Esophagus (tissue), 2 donors: ENCODE measurements around the gene ALDH2. TPM values are rescaled to one million over a fixed set of nuclear protein-coding genes. Genes with fewer than 3 reads are reported as not detected.

ENCODE experiments used
- H3K27ac ChIP-seq, 2 donors: one replicate each; pipeline ENCODE4 v1.5.1; 2013; ENCODE audit warnings: low read depth in 2 of 2, mild to moderate bottlenecking in 2 of 2, inconsistent platforms in 1 of 2, low read length in 1 of 2, moderate library complexity in 1 of 2
- H3K27me3 ChIP-seq, 2 donors: one replicate each; pipeline ENCODE4 v1.6.1; 2013; ENCODE audit warnings: low read length in 2 of 2, control low read depth in 1 of 2, mild to moderate bottlenecking in 1 of 2; ENCODE audit not compliant: insufficient read depth in 2 of 2, control insufficient read depth in 1 of 2
- H3K36me3 ChIP-seq, 2 donors: one replicate each; pipeline ENCODE4 v1.6.1; 2013; ENCODE audit warnings: low read length in 1 of 2; ENCODE audit not compliant: control insufficient read depth in 2 of 2, insufficient read depth in 2 of 2
- H3K4me1 ChIP-seq, 2 donors: one replicate each; pipeline ENCODE4 v1.6.1; 2013; ENCODE audit warnings: low read length in 1 of 2; ENCODE audit not compliant: control insufficient read depth in 2 of 2, insufficient read depth in 2 of 2
- H3K4me3 ChIP-seq, 2 donors: one replicate each; pipeline ENCODE4 v1.5.1; 2013; ENCODE audit warnings: low read length in 2 of 2, mild to moderate bottlenecking in 2 of 2, low read depth in 1 of 2, moderate library complexity in 1 of 2
- H3K9me3 ChIP-seq, 2 donors: one replicate each; pipeline ENCODE4 v1.6.1; 2013; ENCODE audit warnings: mild to moderate bottlenecking in 2 of 2, low read depth in 1 of 2, low read length in 1 of 2, moderate library complexity in 1 of 2; ENCODE audit not compliant: control insufficient read depth in 2 of 2, insufficient read depth in 1 of 2
- WGBS, 2 donors: extraction: QIAGEN DNeasy Blood & Tissue Kit; methylation state at CpG; one replicate each; pipeline ENCODE4 v1.1.7; 2013; 5-methylcytosine and 5-hydroxymethylcytosine counted together
- polyA plus RNA-seq, 2 donors: library from polyadenylated mRNA; stranded (reverse); fragments of 200-250 nt; gene quantifications; one replicate each; pipeline ENCODE4 v1.2.3, GENCODE V29; 2013
- donor health status: healthy with polysubstance abuse.
- donor health status: Bipolar disorder and iron deficiency.

The ALDH2 gene
- polyA plus RNA-seq, 2 donors: 83.9 to 148 TPM

DNA sequence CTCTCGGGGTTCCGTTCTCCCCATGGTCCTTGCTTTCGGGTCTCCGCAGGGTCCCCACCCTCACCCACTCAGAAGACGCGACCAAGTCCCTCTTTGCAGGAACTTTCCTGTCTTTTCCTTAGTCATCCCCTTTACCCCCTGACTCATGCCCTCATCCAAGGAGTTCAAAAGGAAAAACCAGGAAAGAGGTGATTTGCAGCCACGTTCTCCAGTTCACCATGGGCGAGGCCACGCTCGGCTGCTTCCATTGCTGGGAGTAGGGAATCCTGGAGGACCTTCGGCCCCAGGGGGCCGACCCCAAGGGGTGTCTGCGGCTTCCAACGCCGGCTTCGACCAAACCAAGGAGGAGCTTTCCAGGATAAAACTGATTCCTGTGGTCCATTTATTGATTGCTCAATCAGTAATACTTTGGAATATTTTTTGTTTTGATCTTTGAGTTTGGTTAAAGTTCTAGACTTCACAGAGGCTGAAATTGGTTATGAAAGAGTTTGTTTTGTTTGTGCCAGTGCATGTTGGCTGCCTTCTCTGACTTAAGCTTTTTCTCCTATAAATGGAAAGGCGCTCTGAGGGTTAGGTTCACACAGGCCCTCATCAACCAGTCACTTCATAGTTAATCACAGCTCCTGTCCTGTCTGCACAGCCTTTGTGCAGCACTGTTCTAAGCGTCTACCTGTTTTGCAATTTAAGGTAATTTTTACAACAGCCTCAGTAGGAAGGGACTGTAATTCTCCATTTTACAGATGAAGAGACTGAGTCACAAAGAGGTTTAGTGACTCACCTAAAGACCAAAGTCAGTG is 827 bp downstream of the ALDH2 start:
- no peaks in the 10 kb centered on the region for H3K36me3 ChIP-seq
- H3K4me3 ChIP-seq: peak overlapping the region; percentile 57 to 72
- H3K27me3 ChIP-seq: no peaks in the 10 kb centered on the region
- peaks cover 5 to 16% of the 10 kb centered on the region in 2 donors for H3K4me1 ChIP-seq
- no peaks in the 10 kb centered on the region for H3K9me3 ChIP-seq
- WGBS, 2 donors: 12 to 19% methylated on average over 18 of the region's 18 CpGs
- H3K27ac ChIP-seq: peak overlapping the region; percentile 75 to 79

GRCh38 chr12:111768159-111768895 is 1.6 kb downstream of the ALDH2 start:
- Histone ChIP-seq H3K9me3 (no peaks in the 10 kb centered on the region), H3K4me1 (peaks cover 5 to 21% of the 10 kb centered on the region in 2 donors), H3K27me3 (no peaks in the 10 kb centered on the region), H3K4me3 (peak overlapping the region; percentile 33 to 57), H3K36me3 (no peaks in the 10 kb centered on the region), H3K27ac (peak overlapping the region; percentile 23 to 70)
- WGBS, 2 donors: 60 to 68% methylated on average over 9 of the region's 9 CpGs

GRCh38 chr12:111769599-111769998 is 2.9 kb downstream of the ALDH2 start:
- Histone ChIP-seq H3K4me1 (peaks cover 5 to 26% of the 10 kb centered on the region in 2 donors), H3K27me3 (no peaks in the 10 kb centered on the region), H3K36me3 (no peaks in the 10 kb centered on the region), H3K9me3 (no peaks in the 10 kb centered on the region), H3K27ac (no peak overlapping the region), H3K4me3 (no peak overlapping the region)
- WGBS, 2 donors: 65 to 73% methylated on average over 8 of the region's 8 CpGs

DNA sequence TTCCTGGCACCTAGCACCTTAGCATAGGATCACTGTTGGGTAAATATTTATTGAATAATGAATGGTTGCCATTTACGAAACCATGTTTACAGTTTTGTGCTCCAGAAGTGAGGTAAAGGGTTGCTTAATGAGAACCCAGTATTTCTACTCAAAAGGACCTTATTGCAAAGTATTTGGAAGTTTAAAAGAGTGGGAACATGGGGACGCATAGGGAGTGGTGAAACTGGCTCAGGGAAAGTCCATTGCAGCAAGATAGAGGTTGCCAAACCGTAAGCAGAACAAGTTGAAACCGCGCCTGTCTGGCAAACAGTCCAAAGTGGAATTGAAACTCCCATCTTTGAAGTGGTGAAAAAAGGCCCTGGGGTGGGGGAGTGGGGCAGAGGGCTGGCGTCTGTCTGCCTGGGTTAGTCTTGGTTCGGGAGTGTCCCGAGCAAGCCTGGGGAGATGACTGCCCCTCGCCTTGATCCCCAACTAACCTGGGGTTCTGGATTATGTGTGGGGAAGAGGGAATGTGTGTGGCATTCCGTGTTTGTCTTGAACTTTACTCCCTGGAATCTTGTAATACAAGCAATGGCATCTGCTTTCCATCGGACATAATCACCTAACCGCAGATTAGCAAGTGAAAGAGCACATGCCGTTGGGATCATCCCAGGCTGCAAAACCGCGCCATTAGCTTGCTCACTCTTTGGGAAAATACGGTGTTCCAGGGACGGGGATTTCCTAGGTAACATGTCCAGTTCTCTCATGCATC is 7.2 kb downstream of the ALDH2 start:
- H3K27ac ChIP-seq: peak overlapping the region; percentile 91 to 95
- peaks cover 15 to 35% of the 10 kb centered on the region in 2 donors for H3K4me1 ChIP-seq
- H3K4me3 ChIP-seq: no peak overlapping the region
- peaks cover 0 to 5% of the 10 kb centered on the region in 2 donors for H3K36me3 ChIP-seq
- WGBS, 2 donors: 25 to 31% methylated on average over 17 of the region's 17 CpGs
- no peaks in the 10 kb centered on the region for H3K9me3 ChIP-seq
- H3K27me3 ChIP-seq: no peaks in the 10 kb centered on the region

GRCh38 chr12:111775205-111776193 is 8.8 kb downstream of the ALDH2 start:
- Histone ChIP-seq H3K27ac (peak overlapping the region; percentile 91 to 95), H3K4me3 (no peak overlapping the region), H3K9me3 (no peaks in the 10 kb centered on the region), H3K36me3 (peaks cover 0 to 5% of the 10 kb centered on the region in 2 donors), H3K27me3 (no peaks in the 10 kb centered on the region), H3K4me1 (peaks cover 14 to 31% of the 10 kb centered on the region in 2 donors)
- WGBS, 2 donors: 12 to 19% methylated on average over 15 of the region's 15 CpGs

DNA sequence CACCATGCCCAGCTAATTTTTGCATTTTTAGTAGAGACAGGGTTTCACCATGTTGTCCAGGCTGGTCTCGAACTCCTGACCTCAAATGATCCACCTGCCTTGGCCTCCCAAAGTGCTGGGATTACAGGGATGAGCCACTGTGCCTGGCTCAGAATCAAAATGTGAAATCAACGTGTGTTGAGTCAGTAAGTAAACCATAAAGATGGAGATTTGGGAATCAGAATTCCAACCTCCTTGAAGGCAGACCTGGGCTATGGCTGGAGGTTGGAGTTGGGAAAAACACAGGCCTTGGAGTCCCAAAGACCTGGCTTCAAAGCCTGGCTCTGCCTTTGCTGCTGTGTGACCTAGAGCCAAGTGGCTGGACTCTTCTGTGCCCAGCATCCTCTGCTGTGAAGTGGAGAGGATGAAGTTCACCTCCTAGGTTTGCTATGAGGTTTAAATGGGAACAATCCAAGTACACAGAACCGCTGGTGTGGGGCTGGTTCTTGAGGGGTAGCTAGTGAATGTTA is 10.2 kb downstream of the ALDH2 start:
- Histone ChIP-seq H3K27ac (peak overlapping the region; percentile 36 to 65), H3K36me3 (peaks cover 0 to 8% of the 10 kb centered on the region in 2 donors), H3K27me3 (no peaks in the 10 kb centered on the region), H3K4me1 (peaks cover 12 to 31% of the 10 kb centered on the region in 2 donors), H3K9me3 (no peaks in the 10 kb centered on the region), H3K4me3 (no peak overlapping the region)
- 54% methylated on average over 3 of the region's 3 CpGs for WGBS, 2 donors

GRCh38 chr12:111777345-111778045 is 10.8 kb downstream of the ALDH2 start:
- Histone ChIP-seq H3K9me3 (no peaks in the 10 kb centered on the region), H3K27me3 (no peaks in the 10 kb centered on the region), H3K4me1 (peaks cover 12 to 31% of the 10 kb centered on the region in 2 donors), H3K36me3 (peaks cover 0 to 8% of the 10 kb centered on the region in 2 donors), H3K4me3 (no peak overlapping the region), H3K27ac (peak overlapping the region; percentile 36 to 65)
- WGBS, 2 donors: 46 to 63% methylated on average over 16 of the region's 16 CpGs

- Histone ChIP-seq H3K9me3 (no peaks in the 10 kb centered on the region), H3K4me3 (no peak overlapping the region), H3K4me1 (peaks cover 14 to 15% of the 10 kb centered on the region in 2 donors), H3K27ac (peak overlapping the region in 1 of 2 donors; percentile 68), H3K36me3 (peaks cover 4 to 26% of the 10 kb centered on the region in 2 donors), H3K27me3 (no peaks in the 10 kb centered on the region)
- WGBS, 2 donors: 92% methylated on average over 10 of the region's 10 CpGs
Measured at GRCh38 chr12:111780166-111780565, 13.4 kb downstream of the ALDH2 start.
